ENCODE data around the gene VEZT. TPM values are rescaled to one million over a fixed set of nuclear protein-coding genes. Genes with fewer than 3 reads are reported as not detected.

The VEZT gene
- total RNA-seq, 4 donors from 2014 or later = 64.0 to 117 (median 70.9) TPM

DNA sequence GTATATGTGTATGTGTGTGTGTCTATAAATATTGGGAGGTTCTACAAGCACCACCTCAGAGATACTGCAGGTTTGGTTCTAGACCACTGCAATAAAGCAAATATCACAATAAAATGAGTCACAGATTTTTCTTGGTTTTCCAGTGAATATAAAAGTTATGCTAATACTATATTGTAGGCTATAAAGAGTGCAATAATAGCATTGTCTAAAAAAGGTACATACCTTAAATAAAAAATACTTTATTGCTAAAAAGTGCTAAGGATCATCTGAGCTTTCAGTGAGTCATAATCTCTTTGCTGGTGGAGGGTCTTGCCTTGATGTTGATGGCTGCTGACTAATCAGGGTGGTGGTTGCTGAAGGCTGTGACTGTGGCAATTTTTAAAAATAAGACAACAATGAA lies 111.1 kb downstream of the VEZT start:
- Histone ChIP-seq H3K9me3 (no peaks in the 10 kb centered on the region), H3K4me1 (no peaks in the 10 kb centered on the region), H3K27me3 (no peaks in the 10 kb centered on the region), H3K27ac (no peak overlapping the region), H3K36me3 (no peaks in the 10 kb centered on the region), H3K4me3 (no peak overlapping the region)
- no peak for DNase-seq (ENCODE audit: low spot score in 2 of 2)
- no peak for TF ChIP-seq EP300 (IDR thresholded peaks at IDR 0.05)
- no peak for TF ChIP-seq POLR2A (IDR thresholded peaks at IDR 0.05)
- TF ChIP-seq, protein P1, sequence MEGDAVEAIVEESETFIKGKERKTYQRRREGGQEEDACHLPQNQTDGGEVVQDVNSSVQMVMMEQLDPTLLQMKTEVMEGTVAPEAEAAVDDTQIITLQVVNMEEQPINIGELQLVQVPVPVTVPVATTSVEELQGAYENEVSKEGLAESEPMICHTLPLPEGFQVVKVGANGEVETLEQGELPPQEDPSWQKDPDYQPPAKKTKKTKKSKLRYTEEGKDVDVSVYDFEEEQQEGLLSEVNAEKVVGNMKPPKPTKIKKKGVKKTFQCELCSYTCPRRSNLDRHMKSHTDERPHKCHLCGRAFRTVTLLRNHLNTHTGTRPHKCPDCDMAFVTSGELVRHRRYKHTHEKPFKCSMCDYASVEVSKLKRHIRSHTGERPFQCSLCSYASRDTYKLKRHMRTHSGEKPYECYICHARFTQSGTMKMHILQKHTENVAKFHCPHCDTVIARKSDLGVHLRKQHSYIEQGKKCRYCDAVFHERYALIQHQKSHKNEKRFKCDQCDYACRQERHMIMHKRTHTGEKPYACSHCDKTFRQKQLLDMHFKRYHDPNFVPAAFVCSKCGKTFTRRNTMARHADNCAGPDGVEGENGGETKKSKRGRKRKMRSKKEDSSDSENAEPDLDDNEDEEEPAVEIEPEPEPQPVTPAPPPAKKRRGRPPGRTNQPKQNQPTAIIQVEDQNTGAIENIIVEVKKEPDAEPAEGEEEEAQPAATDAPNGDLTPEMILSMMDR (IDR thresholded peaks at IDR 0.05) = no peak
- TF ChIP-seq POLR2AphosphoS5 (IDR thresholded peaks at IDR 0.05) = no peak

DNA sequence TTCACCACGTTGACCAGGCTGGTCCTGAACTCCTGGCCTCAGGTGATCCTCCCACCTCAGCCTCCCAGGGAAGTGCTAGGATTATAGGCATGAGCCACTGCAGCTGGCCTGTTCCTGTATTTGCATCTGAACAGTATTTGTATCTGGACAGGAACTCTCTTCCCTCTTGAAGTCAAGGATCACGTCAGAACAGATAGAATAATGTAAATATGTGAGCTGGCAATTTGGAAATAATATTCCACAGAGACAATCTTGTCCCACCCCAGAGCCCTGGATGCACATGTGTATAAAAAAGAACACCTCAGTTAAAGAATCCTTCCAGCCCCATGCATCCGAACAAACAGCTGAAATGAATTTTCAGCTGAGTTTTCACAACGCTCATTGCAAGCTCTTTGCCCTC lies 118.3 kb downstream of the VEZT start:
- Histone ChIP-seq H3K4me3 (no peak overlapping the region), H3K27ac (no peak overlapping the region), H3K36me3 (no peaks in the 10 kb centered on the region), H3K27me3 (no peaks in the 10 kb centered on the region), H3K4me1 (peaks cover 5% of the 10 kb centered on the region), H3K9me3 (no peaks in the 10 kb centered on the region)
- WGBS = 41% methylated on average over 4 of the region's 4 CpGs
- DNase-seq (ENCODE audit: low spot score in 2 of 2) = no peak
- no peak for TF ChIP-seq POLR2AphosphoS5 (IDR thresholded peaks at IDR 0.05)
- TF ChIP-seq, protein P1 (IDR thresholded peaks at IDR 0.05) = no peak
- no peak for TF ChIP-seq POLR2A (IDR thresholded peaks at IDR 0.05)
- TF ChIP-seq EP300 (IDR thresholded peaks at IDR 0.05) = no peak

DNA sequence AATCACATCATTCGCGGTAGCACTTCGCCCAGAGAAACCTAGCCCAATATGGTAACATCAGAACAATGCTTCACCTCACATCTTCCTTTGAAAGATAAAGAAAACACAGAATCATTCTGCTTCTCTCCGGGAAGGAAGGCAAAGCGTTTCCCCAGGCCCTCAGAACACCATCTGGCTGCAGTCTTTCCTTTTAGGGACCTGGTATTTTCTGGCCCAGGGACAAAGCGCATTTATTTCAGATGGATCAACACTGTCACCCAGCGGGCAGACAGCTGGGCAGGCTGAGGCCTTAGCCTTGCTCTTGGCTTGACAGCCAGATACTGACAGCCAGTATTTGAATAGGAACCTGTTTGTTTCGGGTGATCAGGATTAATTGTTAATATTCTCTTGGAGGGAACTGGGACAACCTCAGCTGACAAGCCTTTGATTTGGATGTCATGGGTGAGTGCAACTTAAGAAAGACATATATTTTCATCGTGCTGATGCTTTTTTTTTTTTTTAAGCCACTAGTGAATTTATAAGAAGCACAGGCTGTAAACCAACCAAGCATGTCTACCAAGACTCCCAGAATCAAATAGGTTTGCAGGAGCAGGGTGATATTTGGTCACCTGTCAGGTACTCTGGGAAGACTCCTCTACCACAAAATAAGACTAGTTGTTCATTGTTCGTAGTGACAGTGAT lies 118.9 kb downstream of the VEZT start:
- WGBS = 20% methylated on average over 10 of the region's 10 CpGs
- H3K9me3 ChIP-seq = no peaks in the 10 kb centered on the region
- TF ChIP-seq POLR2A (IDR thresholded peaks at IDR 0.05) = no peak
- TF ChIP-seq POLR2AphosphoS5 (IDR thresholded peaks at IDR 0.05) = no peak
- TF ChIP-seq EP300 (IDR thresholded peaks at IDR 0.05) = no peak
- TF ChIP-seq, protein P1 (IDR thresholded peaks at IDR 0.05) = peak; percentile 71
- no peaks in the 10 kb centered on the region for H3K27me3 ChIP-seq
- DNase-seq (ENCODE audit: low spot score in 2 of 2) = peak; percentile 74 to 82
- no peak overlapping the region for H3K4me3 ChIP-seq
- H3K27ac ChIP-seq = no peak overlapping the region
- peaks cover 5% of the 10 kb centered on the region for H3K4me1 ChIP-seq
- no peaks in the 10 kb centered on the region for H3K36me3 ChIP-seq

DNA sequence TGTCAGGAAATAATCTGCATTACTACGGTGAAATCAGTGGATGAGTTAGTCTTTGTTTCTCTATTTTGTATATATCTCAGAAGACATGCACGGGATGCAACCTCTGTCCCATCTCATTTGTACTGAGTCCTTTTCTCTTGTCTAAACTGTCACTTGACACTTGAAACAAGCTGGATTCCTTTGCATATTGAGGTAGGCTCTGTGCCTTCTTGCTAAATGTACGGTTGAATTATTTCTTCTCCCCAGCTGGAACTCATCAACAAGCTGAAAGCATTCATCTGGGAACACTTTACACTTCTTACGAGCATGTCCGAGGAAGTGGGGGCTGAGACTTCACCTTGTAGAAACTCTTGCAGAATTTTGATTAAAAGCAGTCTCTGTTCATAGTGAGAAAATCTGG lies 119.5 kb downstream of the VEZT start:
- Histone ChIP-seq H3K36me3 (no peaks in the 10 kb centered on the region), H3K27me3 (no peaks in the 10 kb centered on the region), H3K4me3 (no peak overlapping the region), H3K4me1 (peaks cover 5% of the 10 kb centered on the region), H3K9me3 (no peaks in the 10 kb centered on the region), H3K27ac (no peak overlapping the region)
- TF ChIP-seq POLR2AphosphoS5 (IDR thresholded peaks at IDR 0.05) (no peak), EP300 (IDR thresholded peaks at IDR 0.05) (no peak), POLR2A (IDR thresholded peaks at IDR 0.05) (no peak)
- TF ChIP-seq, protein P1 (IDR thresholded peaks at IDR 0.05) = no peak
- 54% methylated on average over 5 of the region's 5 CpGs for WGBS
- DNase-seq (ENCODE audit: low spot score in 2 of 2) = no peak

DNA sequence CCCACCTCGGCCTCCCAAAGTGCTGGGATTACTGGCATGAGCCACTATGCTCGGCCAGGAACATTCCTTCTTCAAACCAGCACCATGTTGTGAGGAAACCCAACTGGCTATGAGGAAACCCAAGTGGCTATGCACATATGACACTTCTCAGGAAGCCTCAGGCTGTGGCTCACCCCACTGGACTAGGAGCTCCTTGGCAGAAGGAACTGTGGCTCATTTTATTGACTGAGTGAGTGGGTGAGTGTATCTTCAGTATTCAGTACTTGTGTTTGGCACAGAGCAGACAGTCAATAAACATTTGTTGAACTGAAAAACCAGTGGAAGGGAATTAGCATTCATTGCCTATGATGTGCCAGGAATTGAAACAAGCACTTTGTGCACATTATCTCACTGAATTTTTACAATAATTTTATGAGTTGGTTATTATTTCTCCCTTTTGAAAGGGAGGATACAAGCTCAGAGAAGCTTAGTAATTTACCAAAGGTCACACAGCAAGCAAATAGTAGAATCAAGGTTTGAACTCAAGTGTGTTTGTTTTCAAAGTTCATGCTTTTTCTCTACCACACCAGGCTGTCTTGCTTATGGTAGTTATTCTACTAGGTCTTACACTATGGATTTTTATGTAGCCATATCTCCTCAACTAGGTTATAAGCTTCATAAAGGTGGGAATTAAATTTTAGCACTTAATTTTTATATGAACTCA lies 121.6 kb downstream of the VEZT start:
- Histone ChIP-seq H3K9me3 (no peaks in the 10 kb centered on the region), H3K27me3 (no peaks in the 10 kb centered on the region), H3K4me1 (peaks cover 5% of the 10 kb centered on the region), H3K36me3 (no peaks in the 10 kb centered on the region), H3K4me3 (no peak overlapping the region), H3K27ac (no peak overlapping the region)
- no peak for DNase-seq (ENCODE audit: low spot score in 2 of 2)
- TF ChIP-seq POLR2AphosphoS5 (IDR thresholded peaks at IDR 0.05) = no peak
- TF ChIP-seq, protein P1 (IDR thresholded peaks at IDR 0.05) = no peak
- no peak for TF ChIP-seq EP300 (IDR thresholded peaks at IDR 0.05)
- no peak for TF ChIP-seq POLR2A (IDR thresholded peaks at IDR 0.05)
- WGBS = 90% methylated on average over 2 of the region's 2 CpGs

Data from suprapubic skin (tissue), 4 donors.